ENCODE data around the gene EPHA4.

Gene EPHA4

GRCh38 chr2:221371347-221371746 is 200.8 kb downstream of the EPHA4 start:
- no peak for DNase-seq (ENCODE audit: low read depth, low spot score)
- ChIA-PET POLR2A (no interaction called here), CTCF (interaction anchor here (0.7 kb wide), 1 partner anchor 199 kb away, joined by 3 read pairs; no protein-coding TSS in a partner anchor)
- no peak overlapping the region for H3K4me3 ChIP-seq (ENCODE audit: low read depth, low read length)
- TF ChIP-seq CTCF (IDR thresholded peaks at IDR 0.05; ENCODE audit: insufficient read depth, low read length, missing control alignments) = no peak

GRCh38 chr2:221370857-221371211 is 201.3 kb downstream of the EPHA4 start:
- TF ChIP-seq CTCF (IDR thresholded peaks at IDR 0.05; ENCODE audit: insufficient read depth, low read length, missing control alignments) = no peak
- no peak overlapping the region for H3K4me3 ChIP-seq (ENCODE audit: low read depth, low read length)
- no peak for DNase-seq (ENCODE audit: low read depth, low spot score)
- CTCF ChIA-PET = no interaction called here
- POLR2A ChIA-PET = no interaction called here

GRCh38 chr2:221370076-221370856 is 201.8 kb downstream of the EPHA4 start:
- TF ChIP-seq CTCF (IDR thresholded peaks at IDR 0.05; ENCODE audit: insufficient read depth, low read length, missing control alignments) = no peak
- no peak for DNase-seq (ENCODE audit: low read depth, low spot score)
- CTCF ChIA-PET = no interaction called here

More at GRCh38 chr2:221370076-221370856, 201.8 kb downstream of the EPHA4 start:
- H3K4me3 ChIP-seq (ENCODE audit: low read depth, low read length) = no peak overlapping the region
- POLR2A ChIA-PET = no interaction called here
